ENCODE results near the gene ABCB8.
"Not testable (repeated sequence)": the region's sequence is repeated elsewhere in the genome, so short reads cannot be mapped to it uniquely, and the experiment has no call there.

The ABCB8 gene

DNA sequence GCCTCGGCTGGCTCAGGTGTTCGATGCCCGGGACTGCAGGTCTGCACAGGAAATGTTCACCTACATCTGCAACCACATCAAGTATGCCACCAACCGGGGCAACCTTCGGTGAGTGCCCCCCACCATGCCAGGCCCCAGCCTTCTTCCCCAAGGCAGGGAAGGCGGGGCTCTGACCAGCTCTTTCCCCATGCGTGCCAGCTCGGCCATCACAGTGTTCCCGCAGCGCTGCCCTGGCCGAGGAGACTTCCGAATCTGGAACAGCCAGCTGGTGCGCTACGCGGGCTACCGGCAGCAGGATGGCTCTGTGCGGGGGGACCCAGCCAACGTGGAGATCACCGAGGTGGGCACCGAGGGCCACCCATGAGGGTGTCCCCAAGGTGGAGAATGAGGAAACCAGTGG, 29.9 kb upstream of the ABCB8 start:
- no peak for DNase-seq (ENCODE audit: low spot score)

DNA sequence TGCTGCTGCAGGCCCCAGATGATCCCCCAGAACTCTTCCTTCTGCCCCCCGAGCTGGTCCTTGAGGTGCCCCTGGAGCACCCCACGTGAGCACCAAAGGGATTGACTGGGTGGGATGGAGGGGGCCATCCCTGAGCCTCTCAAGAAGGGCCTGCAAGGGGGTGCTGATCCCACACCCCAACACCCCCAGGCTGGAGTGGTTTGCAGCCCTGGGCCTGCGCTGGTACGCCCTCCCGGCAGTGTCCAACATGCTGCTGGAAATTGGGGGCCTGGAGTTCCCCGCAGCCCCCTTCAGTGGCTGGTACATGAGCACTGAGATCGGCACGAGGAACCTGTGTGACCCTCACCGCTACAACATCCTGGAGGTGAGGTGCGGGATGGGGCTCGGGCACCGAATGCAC, 29.2 kb upstream of the ABCB8 start:
- DNase-seq (ENCODE audit: low spot score) = no peak

DNA sequence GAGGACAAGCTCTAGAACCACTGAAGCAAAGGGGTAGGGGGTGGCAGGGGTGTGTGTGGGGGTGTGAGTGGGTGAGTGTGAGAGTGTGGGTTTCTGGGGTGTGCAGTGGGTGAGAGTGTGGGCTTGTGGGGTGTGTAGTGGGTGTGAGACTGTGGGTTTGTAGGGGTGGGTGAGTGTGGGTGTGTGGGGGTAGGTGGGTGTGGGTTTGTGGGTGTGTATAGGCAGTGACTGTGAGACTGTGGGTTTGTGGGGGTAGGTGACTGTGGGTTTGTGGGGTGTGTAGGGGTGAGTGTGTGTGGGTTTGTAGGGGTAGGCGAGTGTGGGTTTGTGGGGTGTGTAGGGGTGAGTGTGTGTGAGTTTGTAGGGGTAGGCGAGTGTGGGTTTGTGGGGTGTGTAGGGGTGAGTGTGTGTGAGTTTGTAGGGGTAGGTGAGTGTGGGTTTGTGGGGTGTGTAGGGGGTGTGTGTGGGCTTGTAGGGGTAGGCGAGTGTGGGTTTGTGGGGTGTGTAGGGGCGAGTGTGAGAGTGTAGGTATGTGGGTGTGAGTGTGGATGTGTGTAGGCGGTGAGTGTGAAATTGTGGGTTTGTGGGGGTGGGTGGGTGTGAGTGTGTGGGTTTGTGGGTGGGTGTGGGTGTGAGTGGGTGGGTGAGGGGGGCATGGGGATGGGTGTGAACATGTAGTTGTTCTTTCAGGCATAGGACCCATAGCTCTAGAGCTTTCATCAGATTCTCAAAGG, 28.6 kb upstream of the ABCB8 start:
- no peak for DNase-seq (ENCODE audit: low spot score)

DNA sequence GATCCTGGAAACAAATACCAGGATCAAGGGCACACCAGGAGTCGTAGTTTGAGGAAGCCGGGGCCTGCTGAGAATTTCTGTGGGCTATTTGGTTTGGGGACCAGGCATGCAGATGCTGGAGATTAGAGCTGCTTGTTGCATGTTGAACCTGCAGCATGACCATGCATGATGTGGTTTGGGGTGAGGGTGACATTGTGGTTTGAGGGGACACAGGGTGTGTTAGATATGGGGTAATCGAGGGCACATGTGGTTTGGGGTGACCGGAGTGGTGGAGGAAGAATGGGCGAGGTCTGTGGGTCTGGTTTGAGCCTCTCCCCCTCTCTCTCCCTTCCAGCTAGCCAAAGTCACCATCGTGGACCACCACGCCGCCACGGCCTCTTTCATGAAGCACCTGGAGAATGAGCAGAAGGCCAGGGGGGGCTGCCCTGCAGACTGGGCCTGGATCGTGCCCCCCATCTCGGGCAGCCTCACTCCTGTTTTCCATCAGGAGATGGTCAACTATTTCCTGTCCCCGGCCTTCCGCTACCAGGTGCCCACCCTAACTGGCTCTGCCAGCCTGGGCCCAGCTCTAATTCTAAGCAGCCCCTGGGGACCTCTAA, 27.3 kb upstream of the ABCB8 start:
- no peak for DNase-seq (ENCODE audit: low spot score)

DNA sequence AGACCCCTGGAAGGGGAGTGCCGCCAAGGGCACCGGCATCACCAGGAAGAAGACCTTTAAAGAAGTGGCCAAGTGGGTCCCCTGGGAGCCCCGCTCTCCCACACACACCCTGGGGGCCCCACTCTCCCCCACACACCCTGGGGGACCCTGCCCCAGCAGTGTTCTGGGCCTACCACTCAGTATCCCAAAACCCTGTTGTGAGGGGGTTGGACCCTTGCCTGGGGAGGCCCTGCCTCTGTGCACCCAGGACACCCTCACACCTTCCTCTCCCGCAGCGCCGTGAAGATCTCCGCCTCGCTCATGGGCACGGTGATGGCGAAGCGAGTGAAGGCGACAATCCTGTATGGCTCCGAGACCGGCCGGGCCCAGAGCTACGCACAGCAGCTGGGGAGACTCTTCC, 26.7 kb upstream of the ABCB8 start:
- no peak for DNase-seq (ENCODE audit: low spot score)

DNA sequence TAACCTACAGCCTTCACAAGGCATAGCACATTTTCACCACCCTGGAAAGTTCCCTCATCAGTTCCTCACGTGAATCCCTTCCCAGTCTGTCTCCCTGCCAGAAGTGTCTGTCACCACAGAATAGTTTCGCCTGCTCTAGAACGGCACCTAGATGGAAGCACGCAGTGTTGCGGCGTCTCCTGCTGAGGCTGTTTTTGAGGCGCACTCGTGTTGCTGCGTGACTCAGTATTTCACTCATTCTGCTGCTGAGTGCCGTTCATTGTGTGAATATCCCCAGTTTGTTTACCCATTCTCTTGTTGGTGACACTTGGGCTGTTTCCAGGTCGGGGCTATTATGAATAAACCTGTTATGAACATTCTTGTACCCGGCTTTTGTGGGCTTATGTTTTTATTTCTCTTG, 24.7 kb upstream of the ABCB8 start:
- DNase-seq (ENCODE audit: low spot score) = no peak

DNA sequence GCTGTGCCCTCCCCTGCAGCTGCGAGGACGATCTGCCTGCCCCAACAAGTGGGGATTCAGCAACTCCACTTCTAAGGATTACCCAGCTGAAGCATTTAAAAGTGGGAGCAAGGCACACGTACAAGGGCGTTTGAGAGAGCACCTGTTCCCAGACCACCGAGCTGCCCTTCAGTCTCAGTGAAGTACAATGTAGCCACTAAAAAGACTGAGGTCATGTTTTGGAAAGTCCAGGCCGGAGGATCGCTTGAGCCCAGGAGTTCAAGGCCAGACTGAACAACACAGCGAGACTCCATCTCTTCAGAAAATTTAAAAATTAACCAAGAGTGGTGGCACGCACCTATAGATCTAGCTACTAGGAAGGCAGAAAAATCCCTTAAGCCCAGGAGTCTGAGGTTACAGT, 22.7 kb upstream of the ABCB8 start:
- no peak for DNase-seq (ENCODE audit: low spot score)

DNA sequence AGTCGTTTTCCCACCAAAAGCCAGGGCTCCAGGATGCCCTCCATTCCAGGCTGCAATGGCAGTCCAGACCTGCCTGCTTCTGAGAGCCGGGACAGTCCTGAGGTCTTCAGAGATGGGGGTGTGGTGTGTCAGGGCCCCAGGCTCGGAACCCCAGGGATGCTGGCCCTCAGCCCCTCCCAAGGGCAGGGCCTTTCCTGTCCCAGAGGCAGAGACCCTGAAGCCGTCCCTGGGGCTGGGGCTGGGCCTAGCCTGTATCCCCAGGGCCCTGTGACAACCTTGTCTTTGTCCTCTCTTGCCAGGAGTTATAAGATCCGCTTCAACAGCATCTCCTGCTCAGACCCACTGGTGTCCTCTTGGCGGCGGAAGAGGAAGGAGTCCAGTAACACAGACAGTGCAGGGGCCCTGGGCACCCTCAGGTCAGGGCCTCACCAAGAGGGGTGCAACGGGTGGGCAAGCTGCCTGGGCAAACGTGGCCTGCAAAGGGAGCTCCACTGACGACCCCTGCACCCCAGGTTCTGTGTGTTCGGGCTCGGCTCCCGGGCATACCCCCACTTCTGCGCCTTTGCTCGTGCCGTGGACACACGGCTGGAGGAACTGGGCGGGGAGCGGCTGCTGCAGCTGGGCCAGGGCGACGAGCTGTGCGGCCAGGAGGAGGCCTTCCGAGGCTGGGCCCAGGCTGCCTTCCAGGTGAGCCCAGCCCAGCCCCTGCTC, 21.5 kb upstream of the ABCB8 start:
- DNase-seq (ENCODE audit: low spot score) = no peak

DNA sequence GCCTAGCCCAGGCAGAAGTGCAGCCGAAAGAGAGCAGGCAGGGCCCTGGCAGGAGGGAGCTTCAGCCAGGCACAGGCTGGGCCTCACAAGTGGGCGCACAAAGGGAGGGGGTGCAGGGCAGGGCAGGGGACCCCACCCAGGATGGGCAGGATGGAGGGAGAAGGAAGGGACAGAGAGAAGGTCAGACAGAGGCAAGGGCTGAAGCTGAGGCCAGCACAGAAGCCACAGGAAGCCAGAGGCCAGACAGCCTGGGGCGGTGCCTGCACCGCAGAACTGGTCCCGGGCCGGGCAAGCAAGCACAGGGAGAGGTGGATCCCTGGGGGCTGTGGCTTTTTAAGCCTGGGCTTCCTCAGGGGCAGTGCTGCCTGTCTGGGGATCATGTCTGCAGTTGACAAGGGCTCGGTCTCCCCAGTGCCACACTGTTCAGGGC, 20.8 kb upstream of the ABCB8 start:
- DNase-seq (ENCODE audit: low spot score) = no peak

DNA sequence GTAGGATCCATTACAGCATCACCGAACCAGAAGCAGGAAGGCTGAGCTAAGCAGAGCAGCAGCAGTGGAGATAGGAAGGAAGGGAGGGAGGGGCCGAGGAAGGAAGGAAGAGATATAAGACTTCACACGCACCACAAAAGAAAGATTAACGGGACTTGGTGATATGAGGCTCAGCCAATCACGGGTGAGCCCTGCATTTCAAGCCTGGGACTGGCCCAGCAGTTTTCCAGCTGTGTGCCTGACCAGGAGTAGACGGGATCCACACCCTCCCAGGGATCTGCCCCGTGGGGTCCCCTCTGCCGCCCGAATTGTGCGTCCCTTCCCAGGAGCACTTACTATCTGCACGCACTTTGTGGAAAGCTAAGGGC, 20.1 kb upstream of the ABCB8 start:
- DNase-seq (ENCODE audit: low spot score) = no peak

DNA sequence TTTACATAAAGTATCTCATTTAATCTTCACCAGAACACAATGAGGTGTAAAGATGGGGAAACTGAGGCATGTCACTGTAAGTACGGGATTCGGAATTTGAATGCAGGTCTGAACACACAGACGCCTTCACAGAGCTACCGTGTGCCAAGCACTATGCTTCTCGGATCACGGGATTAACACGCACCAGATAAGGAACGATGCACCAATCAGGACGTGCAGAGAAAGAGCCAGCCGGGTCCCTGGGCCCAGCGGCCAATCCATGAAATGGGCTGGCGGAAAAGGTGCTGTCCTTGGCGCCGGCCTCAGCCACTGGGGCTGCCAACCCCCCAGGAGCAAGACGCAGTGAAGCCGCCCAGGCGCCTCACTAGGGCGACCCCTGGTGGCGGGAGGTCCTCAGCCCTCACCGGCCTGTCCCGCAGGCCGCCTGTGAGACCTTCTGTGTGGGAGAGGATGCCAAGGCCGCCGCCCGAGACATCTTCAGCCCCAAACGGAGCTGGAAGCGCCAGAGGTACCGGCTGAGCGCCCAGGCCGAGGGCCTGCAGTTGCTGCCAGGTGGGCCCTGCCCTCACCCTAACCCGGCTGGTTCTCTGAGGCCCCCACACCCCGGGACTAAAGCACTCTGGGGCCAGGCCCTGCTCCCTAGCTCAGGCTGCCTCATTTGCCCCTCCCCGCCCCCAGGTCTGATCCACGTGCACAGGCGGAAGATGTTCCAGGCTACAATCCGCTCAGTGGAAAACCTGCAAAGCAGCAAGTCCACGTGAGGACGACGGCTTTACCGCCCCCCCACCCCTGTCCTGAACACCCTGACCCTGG, 19.5 kb upstream of the ABCB8 start:
- peak; percentile 65 for DNase-seq (ENCODE audit: low spot score)

DNA sequence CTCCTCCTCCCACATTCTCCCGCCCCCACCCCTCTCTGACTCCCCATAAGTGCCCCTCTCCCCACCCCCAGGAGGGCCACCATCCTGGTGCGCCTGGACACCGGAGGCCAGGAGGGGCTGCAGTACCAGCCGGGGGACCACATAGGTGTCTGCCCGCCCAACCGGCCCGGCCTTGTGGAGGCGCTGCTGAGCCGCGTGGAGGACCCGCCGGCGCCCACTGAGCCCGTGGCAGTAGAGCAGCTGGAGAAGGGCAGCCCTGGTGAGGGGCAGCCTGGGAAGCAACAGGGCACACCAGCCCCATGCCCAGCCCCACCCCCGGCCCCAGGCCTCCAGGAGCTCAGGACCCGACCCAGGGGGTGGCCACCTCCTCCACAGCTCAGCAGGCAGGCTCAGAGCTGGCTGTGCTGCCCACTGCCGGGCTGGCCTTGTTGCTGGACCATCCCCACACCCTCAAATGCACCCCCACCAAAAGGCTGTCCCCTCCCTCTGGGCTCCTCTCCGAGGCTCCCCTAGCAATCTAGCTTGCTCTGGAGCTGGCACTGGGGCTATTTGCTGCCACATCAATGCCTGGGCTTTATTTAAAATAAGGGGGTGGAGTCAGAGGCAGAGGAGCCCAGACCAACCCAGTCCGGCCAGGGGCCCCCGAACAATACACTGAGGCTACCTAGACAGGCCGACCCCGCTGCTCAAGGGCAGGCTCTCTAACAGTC, 18.8 kb upstream of the ABCB8 start:
- no peak for DNase-seq (ENCODE audit: low spot score)

DNA sequence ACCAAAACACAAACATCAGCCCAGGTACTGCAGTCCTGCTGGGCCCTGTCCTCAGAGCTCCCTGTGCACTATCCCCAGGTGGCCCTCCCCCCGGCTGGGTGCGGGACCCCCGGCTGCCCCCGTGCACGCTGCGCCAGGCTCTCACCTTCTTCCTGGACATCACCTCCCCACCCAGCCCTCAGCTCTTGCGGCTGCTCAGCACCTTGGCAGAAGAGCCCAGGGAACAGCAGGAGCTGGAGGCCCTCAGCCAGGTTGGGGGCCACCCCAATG, 18.3 kb upstream of the ABCB8 start:
- no peak for DNase-seq (ENCODE audit: low spot score)

DNA sequence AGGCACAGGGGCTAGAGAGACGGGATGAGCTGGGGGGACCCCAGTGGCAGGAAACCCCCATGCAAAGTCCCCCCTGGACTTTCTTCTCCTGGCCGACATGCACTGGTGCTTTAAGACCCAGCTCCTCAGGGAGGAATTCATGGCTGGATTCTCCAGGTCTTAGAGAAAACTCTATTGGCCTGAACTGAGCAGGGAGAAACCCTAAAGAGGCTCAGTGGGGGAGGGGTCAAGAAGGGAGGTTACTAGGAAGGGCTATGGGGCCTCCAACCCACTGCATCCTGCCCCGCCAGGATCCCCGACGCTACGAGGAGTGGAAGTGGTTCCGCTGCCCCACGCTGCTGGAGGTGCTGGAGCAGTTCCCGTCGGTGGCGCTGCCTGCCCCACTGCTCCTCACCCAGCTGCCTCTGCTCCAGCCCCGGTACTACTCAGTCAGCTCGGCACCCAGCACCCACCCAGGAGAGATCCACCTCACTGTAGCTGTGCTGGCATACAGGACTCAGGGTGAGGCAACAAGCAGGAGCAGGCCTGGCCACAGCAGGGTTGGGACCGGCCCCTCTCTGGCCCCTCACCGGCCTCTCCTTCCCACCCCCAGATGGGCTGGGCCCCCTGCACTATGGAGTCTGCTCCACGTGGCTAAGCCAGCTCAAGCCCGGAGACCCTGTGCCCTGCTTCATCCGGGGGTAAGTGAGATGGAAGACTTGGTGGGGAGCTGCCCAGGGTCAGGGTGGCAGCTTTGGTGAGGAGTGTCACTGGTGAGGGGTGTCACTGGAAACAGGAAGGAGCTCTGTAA, 17.7 kb upstream of the ABCB8 start:
- DNase-seq (ENCODE audit: low spot score) = no peak

DNA sequence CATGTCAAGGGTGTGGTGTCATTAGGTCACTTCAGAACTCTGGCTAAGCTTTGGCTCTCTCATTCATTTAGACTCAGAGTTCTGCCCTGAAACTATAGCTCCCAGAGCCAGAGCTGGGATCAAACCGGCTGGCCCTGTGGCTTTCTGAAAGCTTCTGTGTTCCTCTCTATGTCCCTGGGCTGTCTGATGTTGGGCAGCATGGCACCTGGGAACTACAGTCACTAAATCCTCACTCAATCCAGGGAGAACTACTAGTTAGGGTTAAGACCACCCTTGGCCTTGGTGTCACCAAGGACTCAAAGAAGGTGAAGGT, 17.2 kb upstream of the ABCB8 start:
- no peak for DNase-seq (ENCODE audit: low spot score)

DNA sequence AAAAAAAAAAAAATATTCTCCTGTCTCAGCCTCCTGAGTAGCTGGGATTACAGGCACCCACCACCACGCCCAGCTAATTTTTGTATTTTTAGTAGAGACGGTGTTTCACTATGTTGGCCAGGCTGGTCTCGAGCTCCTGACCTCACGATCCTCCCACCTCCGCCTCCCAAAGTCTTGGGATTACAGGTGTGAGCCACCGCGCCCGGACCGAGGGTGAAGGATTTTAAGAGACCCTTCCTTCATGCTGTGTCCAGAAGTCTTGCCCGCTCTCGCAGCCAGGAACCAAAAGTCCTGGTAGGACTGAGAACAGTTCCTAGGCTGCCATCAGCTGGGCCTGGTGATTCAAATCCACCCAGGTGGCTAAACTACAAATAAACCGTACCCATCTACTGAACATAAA, 16.6 kb upstream of the ABCB8 start:
- not testable (repeated sequence) for DNase-seq (ENCODE audit: low spot score)

DNA sequence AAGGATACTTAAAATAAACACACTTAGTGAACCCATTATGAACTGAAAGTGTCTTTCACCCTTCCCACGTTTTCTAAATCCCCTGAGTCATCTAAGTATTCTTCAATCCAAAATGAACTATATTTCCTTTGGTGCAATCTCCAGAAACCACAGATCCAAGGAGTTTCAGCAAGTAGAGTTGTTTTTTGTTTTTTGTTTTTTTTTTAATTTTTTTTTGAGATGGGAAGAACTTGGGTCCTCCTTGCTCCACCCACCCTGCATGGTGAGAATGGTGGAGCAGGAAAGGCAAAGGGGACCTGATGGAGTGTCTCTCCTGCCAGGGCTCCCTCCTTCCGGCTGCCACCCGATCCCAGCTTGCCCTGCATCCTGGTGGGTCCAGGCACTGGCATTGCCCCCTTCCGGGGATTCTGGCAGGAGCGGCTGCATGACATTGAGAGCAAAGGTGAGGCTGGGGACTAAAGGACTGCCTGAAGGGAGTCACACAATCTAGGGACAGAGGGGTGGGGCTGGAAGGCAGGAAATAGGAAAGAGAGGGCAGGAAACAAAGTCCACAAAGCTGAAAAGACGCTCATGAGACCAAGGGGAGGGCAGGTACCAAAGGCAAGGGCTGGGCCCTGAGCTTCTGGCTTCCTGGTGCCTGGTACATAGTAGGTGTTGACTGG, 16.1 kb upstream of the ABCB8 start:
- DNase-seq (ENCODE audit: low spot score) = no peak

DNA sequence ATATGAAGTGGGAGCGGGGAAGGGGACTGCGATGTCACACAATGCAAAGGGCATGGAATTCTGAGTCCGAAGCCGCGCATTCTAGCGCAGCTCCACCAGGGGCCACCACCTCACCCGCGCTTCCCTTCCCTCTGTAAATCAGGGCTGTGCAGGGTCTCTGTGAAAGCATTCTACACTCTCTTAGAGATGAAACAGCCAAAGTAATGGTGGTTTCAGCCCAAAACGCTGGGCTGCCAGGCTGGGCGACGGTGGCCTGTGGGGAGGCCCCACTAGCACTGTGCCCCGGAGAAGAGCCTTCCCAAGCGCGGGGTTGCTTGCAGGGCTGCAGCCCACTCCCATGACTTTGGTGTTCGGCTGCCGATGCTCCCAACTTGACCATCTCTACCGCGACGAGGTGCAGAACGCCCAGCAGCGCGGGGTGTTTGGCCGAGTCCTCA, 15.3 kb upstream of the ABCB8 start:
- DNase-seq (ENCODE audit: low spot score) = peak; percentile 57

DNA sequence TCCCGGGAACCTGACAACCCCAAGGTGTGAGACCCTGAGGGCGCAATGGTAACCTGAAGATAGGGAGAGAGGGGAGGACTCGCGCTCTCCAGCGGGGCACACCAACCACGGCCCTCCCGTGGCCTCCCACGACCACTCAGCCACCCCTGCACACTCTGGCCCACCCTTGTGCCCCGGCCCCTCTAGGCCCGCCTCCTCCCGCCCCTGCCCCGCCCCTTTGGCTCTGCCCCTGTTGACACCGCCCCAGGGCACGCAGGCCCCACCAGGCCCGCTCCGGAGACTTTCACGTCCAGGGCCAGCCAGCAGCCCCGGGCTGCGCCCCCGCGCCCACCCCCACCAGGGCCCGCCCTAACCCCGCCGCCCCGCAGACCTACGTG, 14.9 kb upstream of the ABCB8 start:
- DNase-seq (ENCODE audit: low spot score) = no peak

DNA sequence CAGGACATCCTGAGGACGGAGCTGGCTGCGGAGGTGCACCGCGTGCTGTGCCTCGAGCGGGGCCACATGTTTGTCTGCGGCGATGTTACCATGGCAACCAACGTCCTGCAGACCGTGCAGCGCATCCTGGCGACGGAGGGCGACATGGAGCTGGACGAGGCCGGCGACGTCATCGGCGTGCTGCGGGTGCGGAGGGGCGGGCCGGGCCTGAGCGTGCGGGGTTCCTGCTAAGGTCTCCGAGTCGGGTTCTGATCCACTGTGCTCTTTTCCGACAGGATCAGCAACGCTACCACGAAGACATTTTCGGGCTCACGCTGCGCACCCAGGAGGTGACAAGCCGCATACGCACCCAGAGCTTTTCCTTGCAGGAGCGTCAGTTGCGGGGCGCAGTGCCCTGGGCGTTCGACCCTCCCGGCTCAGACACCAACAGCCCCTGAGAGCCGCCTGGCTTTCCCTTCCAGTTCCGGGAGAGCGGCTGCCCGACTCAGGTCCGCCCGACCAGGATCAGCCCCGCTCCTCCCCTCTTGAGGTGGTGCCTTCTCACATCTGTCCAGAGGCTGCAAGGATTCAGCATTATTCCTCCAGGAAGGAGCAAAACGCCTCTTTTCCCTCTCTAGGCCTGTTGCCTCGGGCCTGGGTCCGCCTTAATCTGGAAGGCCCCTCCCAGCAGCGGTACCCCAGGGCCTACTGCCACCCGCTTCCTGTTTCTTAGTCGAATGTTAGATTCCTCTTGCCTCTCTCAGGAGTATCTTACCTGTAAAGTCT, 14.3 kb upstream of the ABCB8 start:
- peak; percentile 84 for DNase-seq (ENCODE audit: low spot score)
